PC-9 (cell line): Measurements from ENCODE around the gene CACNB1. TPM values are rescaled to one million over a fixed set of nuclear protein-coding genes. Genes with fewer than 3 reads are reported as not detected.
A peak's percentile ranks its signal among the peaks of the same experiment; 100 is the strongest.

Experiments
- BruUV-seq: library from RNA; stranded (reverse); fragments of 400-500 nt; replicated peaks from 2 replicates; lab custom pipeline; 2021; lab: Mats Ljungman, UMichigan
- CTCF ChIA-PET: fragments of 300-600 bp; sonication (Branson Sonifier 250); formaldehyde crosslinking; loops from one replicate; lab custom pipeline; 2022; ENCODE audit warnings: antibody characterized with exemption; lab: Charles Lee
- POLR2A ChIA-PET: fragments of 300-600 bp; sonication (Branson Sonifier 250); formaldehyde crosslinking; loops from one replicate; lab custom pipeline; 2022; ENCODE audit warnings: antibody characterized with exemption; ENCODE audit not compliant: unreplicated experiment; lab: Charles Lee
- DNase-seq, 2 experiments: peaks; one replicate each; pipeline versions ENCODE4 v3.0.0 to v3.0.0-alpha.2; 2015 to 2022; ENCODE audit warnings: mixed read lengths in 1 of 2
- H2AFZ ChIP-seq: fragments of 200-600 bp; sonication (generic); 2 replicates; pipeline ENCODE4 v1.8.1; 2017; ENCODE audit warnings: antibody characterized with exemption
- H3F3A ChIP-seq: fragments of 200-600 bp; sonication (generic); 2 replicates; pipeline ENCODE4 v1.8.1; 2017; ENCODE audit warnings: antibody characterized with exemption, mild to moderate bottlenecking, low read depth; ENCODE audit not compliant: insufficient read depth
- H3K27ac ChIP-seq: fragments of 200-600 bp; sonication (generic); 2 replicates; pipeline ENCODE4 v1.6.1; 2016; ENCODE audit warnings: mixed run types
- H3K27me3 ChIP-seq: fragments of 200-600 bp; sonication (generic); 2 replicates; pipeline ENCODE4 v1.6.1; 2016; ENCODE audit warnings: low read depth, mixed run types; ENCODE audit not compliant: insufficient read depth
- H3K36me3 ChIP-seq: fragments of 200-600 bp; sonication (generic); 2 replicates; pipeline ENCODE4 v1.6.1; 2016; ENCODE audit warnings: low read depth, mixed run types
- H3K4me1 ChIP-seq: fragments of 200-600 bp; sonication (generic); replicated peaks from 2 replicates; pipeline ENCODE4 v1.6.1; 2016; ENCODE audit warnings: mixed run types; ENCODE audit not compliant: insufficient read depth
- H3K4me2 ChIP-seq: fragments of 200-600 bp; sonication (generic); 2 replicates; pipeline ENCODE4 v1.6.1; 2017; ENCODE audit warnings: mixed run types
- H3K4me3 ChIP-seq: fragments of 200-600 bp; sonication (generic); 2 replicates; pipeline ENCODE4 v1.6.1; 2016; ENCODE audit warnings: mixed run types
- H3K79me2 ChIP-seq: fragments of 200-600 bp; sonication (generic); 2 replicates; pipeline ENCODE4 v1.6.1; 2017; ENCODE audit warnings: low read depth, mixed run types
- H3K9me2 ChIP-seq: fragments of 200-600 bp; sonication (generic); 2 replicates; pipeline ENCODE4 v1.8.1; 2017; ENCODE audit warnings: mild to moderate bottlenecking; ENCODE audit not compliant: insufficient read depth
- H3K9me3 ChIP-seq: fragments of 200-600 bp; sonication (generic); 2 replicates; pipeline ENCODE4 v1.8.1; 2016; ENCODE audit warnings: low read depth; ENCODE audit not compliant: insufficient read depth
- H4K20me1 ChIP-seq: fragments of 200-600 bp; sonication (generic); 2 replicates; pipeline ENCODE4 v1.8.1; 2017; ENCODE audit not compliant: insufficient read depth
- CTCF ChIP-seq: fragments of 200-600 bp; sonication (generic); conservative IDR thresholded peaks from 2 replicates; pipeline ENCODE4 v1.6.1; 2017; ENCODE audit warnings: mixed run types, antibody characterized with exemption, mild to moderate bottlenecking, moderate library complexity
- EZH2 ChIP-seq: fragments of 200-600 bp; sonication (generic); IDR thresholded peaks from 2 replicates; pipeline ENCODE4 v1.8.0; 2017; ENCODE audit warnings: antibody characterized with exemption, low read depth
- intact Hi-C: fragments of 100-400 bp; cut with micrococcal nuclease; formaldehyde crosslinking; loops from one replicate; pipeline ENCODE4 v1.10.0; 2022; ENCODE audit not compliant: unreplicated experiment
- total RNA-seq: library from RNA; stranded (reverse); gene quantifications from 2 replicates; pipeline ENCODE4 v1.2.3, GENCODE V29; 2021

CACNB1 gene
- total RNA-seq, 1 experiment from 2014 or later: 21.4 TPM

- Histone ChIP-seq H3K4me2 (peak within 1 kb of the TSS; percentile 99), H3F3A (peaks cover 68% of the 10 kb centered on the region), H3K4me1 (peaks cover 37% of the 10 kb centered on the region), H3K9me2 (no peaks in the 10 kb centered on the region), H2AFZ (peak within 1 kb of the TSS; percentile 86), H3K36me3 (peaks cover 35% of the 10 kb centered on the region), H3K79me2 (peaks cover 43% of the 10 kb centered on the region), H4K20me1 (peaks cover 42% of the 10 kb centered on the region), H3K9me3 (no peaks in the 10 kb centered on the region), H3K27ac (peak within 1 kb of the TSS; percentile 98), H3K27me3 (no peaks in the 10 kb centered on the region), H3K4me3 (peak within 1 kb of the TSS; percentile 76)
- peak in 1 of 2 experiments; percentile 63 for DNase-seq
- CTCF ChIA-PET: interaction anchor here (0.7 to 1.1 kb wide), 4 partner anchors 26 to 530 kb away, joined by 4 to 10 read pairs (median 5); no protein-coding TSS in a partner anchor
- intact Hi-C loops: no loop called here
- TF ChIP-seq EZH2 (no peak), CTCF (no peak)
- POLR2A ChIA-PET: interaction anchor here (0.6 to 1.0 kb wide), 17 partner anchors 9 to 903 kb away, joined by 3 to 22 read pairs (median 7); partner anchors contain the start of genes FBXL20, MED1 and PSMD3
- no TSS peak for BruUV-seq
Measured at GRCh38 chr17:39200070-39200879, 2.8 kb upstream of the CACNB1 start, which contains the start of gene RPL19. RPL19 (plus strand) TSS chr17:39200283; CDS start chr17:39200345, 62 bp downstream.

GRCh38 chr17:39199820-39200069 is 2.3 kb upstream of the CACNB1 start:
- Histone ChIP-seq H4K20me1 (peaks cover 37% of the 10 kb centered on the region), H3F3A (peaks cover 63% of the 10 kb centered on the region), H3K9me2 (no peaks in the 10 kb centered on the region), H3K4me1 (peaks cover 37% of the 10 kb centered on the region), H2AFZ (peak overlapping the region; percentile 86), H3K27ac (peak overlapping the region; percentile 98), H3K4me3 (peak overlapping the region; percentile 76), H3K27me3 (no peaks in the 10 kb centered on the region), H3K4me2 (peak overlapping the region; percentile 99), H3K9me3 (no peaks in the 10 kb centered on the region), H3K79me2 (peaks cover 47% of the 10 kb centered on the region), H3K36me3 (peaks cover 35% of the 10 kb centered on the region)
- CTCF ChIA-PET: interaction anchor here (0.7 to 1.1 kb wide), 4 partner anchors 25 to 531 kb away, joined by 4 to 10 read pairs (median 5); no protein-coding TSS in a partner anchor
- BruUV-seq: no TSS peak
- intact Hi-C loops: no loop called here
- POLR2A ChIA-PET: interaction anchor here (0.6 to 1.0 kb wide), 17 partner anchors 9 to 903 kb away, joined by 3 to 22 read pairs (median 7); partner anchors contain the start of genes FBXL20, MED1 and PSMD3
- no peak for TF ChIP-seq CTCF
- TF ChIP-seq EZH2: no peak
- DNase-seq: peak; percentile 74 to 86

- peaks cover 37% of the 10 kb centered on the region for H3K4me1 ChIP-seq
- no peaks in the 10 kb centered on the region for H3K9me2 ChIP-seq
- no peaks in the 10 kb centered on the region for H3K27me3 ChIP-seq
- H3F3A ChIP-seq: peaks cover 52% of the 10 kb centered on the region
- H3K27ac ChIP-seq: no peak overlapping the region
- peaks cover 21% of the 10 kb centered on the region for H4K20me1 ChIP-seq
- no TSS peak for BruUV-seq
- no peak for DNase-seq
- peaks cover 26% of the 10 kb centered on the region for H3K36me3 ChIP-seq
- TF ChIP-seq EZH2: no peak
- TF ChIP-seq CTCF: no peak
- intact Hi-C loops: no loop called here
- peak overlapping the region; percentile 92; the same call in 1 of the 2 replicates for H3K4me3 ChIP-seq
- peaks cover 43% of the 10 kb centered on the region for H3K79me2 ChIP-seq
- H3K4me2 ChIP-seq: peak overlapping the region; percentile 90
- H2AFZ ChIP-seq: no peak overlapping the region
- CTCF ChIA-PET: no interaction called here
- no peaks in the 10 kb centered on the region for H3K9me3 ChIP-seq
- POLR2A ChIA-PET: interaction anchor here (0.7 kb wide), 1 partner anchor 344 kb away, joined by 4 read pairs; no protein-coding TSS in a partner anchor
Measured at GRCh38 chr17:39198186-39198566, 707 bp upstream of the CACNB1 start.
